NCI-H146 (cell line): ENCODE data around the gene PRPF18.
"Not testable (repeated sequence)": the region's sequence is repeated elsewhere in the genome, so short reads cannot be mapped to it uniquely, and the experiment has no call there.

ENCODE experiments used
- DNase-seq: peaks from one replicate; lab custom pipeline; 2025; lab: John Stamatoyannopoulos, UW

Gene PRPF18, protein sequence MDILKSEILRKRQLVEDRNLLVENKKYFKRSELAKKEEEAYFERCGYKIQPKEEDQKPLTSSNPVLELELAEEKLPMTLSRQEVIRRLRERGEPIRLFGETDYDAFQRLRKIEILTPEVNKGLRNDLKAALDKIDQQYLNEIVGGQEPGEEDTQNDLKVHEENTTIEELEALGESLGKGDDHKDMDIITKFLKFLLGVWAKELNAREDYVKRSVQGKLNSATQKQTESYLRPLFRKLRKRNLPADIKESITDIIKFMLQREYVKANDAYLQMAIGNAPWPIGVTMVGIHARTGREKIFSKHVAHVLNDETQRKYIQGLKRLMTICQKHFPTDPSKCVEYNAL

DNA sequence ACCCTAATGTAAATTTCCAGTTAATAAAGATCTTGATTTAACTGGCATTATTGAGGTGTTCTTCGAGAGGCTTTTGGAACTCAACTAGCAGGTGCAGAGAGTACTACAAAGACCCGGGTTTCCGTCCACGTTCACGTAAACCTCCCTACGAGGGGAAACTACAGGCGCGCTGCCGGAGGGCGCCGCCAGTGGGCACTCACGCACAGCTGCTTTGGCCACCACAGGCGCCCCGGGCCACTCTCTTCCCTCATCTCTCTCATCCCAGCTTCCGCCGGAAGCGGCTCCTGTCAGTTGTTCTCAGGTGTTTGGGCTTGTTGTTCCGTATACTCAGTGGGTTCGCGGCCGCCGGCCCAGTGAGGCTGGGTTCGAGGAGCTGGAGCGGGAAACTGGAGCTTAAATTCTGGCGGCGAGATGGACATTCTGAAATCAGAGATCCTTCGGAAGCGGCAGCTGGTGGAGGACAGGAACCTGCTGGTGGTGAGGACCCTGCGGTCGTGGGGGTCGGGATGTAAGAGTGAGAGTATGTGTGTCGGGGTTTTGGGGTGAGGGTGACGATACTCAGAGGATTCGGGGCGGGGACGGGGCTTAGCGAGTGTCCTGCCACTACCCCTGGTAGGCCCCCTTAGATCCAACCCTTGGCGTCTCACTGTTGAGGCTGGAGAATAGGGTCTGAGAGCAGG lies at the start of gene PRPF18:
Gene PRPF18 (plus strand): TSS at position 290 of the 680 bp plus-strand sequence. CDS start 122 bp downstream, at position 412.
- peak; percentile 97 for DNase-seq

DNA sequence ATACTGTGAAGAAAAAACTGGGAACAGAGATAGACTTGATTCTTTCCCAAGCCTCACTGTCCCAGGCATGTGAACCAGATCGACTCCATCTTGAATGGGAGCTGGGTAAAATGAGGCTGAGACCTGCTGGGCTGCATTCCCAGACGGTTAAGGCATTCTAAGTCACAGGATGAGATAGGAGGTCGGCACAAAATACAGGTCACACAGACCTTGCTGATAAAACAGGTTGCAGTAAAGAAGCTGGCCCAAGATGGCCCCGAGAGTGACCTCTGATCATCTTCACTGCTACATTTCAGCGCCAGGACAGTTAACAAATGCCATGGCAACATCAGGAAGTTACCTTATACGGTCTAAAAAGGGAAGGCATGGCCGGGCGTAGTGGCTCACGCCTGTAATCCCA lies 48.8 kb upstream of the PRPF18 start:
- DNase-seq = not testable (repeated sequence)

DNA sequence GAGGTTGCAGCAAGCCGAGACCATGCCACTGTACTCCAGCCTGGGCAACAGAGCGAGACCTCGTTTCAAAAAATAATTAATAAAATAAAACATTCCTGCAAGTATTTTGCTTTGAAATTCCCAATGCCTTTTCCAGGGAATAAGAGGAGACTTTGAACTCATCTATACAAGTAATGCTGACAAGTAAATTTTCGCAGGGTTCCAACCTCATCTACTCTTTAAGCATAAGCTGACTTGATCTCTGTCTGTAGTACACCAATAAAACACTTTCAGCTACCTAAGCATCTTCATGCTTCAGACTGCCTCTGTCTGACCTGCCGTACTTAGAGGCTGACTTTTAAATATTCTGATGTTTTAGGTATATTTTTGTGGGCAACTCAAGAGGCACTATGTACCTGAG lies 44.2 kb upstream of the PRPF18 start:
- no peak for DNase-seq

DNA sequence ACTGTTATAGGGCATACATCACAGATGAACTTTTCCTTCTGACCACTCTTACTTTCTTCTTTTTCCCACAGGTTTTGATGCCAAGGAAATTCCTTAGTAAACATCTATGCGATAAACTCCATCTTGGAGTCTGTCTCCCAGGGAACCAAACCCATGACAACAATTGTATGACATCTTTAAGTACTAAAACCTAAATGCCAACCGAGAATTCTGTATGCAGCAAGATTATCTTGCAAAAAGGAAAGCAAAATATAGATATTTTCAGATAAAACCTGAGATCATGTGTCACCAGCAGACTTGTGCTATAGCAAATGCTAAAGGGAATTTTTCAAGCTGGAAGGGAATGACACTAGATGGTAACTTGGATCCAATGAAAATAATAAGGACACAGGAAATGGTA lies 36.0 kb upstream of the PRPF18 start:
- no peak for DNase-seq

DNA sequence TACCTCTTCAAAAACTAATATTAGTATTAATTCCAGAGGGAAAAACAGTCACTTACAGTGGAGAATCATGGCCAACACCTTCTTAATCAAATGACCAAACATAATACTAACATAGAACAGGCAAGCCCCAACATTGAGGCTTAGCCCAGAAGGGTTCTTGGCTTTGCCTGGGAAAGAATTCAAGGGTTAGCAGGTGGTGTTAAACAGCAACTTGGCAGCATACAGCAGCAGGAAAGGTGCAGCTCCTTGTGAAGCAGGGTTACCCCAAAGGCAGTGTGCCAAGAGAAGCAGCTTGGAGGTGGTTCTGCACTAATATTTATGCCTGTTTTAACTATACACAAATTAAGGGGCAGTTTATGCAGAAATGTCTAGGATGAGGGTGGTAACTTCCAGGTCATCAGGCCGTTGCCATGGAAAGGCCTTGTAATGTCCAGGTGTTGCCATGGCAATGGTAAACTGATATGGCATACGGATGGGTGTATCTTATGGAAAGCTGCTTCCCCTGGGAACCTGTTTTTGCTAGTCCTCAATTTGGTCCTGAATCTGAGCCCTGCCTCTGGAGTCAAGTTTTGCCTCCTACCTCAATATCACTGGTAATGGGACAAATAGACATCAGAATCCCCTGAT lies 30.8 kb upstream of the PRPF18 start:
- DNase-seq = peak; percentile 62

DNA sequence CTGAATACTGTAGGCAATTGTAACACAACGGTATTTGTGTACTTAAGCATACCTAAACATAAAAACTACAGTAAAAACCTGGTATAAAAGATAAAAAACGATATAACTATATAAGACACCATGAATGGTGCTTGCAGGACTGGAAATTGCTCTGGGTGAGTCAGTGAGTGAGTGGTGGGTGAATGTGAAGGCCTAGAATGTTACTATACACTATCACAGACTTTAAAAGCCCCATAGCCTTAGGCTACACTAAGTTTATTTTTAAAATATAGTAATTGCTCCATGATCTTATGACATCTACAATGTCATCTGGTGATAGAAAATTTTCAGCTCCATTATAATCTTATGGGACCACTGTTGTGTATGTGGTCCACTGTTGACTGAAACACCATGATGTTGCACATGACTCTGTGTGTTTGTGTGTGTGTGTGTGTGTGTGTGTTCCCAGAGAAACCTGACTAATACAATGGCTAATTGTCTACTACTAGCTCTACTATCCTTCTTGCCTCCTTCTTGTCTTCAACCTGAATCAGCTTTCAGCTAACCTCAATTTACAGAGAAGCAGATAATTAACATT lies 27.6 kb upstream of the PRPF18 start:
- no peak for DNase-seq

DNA sequence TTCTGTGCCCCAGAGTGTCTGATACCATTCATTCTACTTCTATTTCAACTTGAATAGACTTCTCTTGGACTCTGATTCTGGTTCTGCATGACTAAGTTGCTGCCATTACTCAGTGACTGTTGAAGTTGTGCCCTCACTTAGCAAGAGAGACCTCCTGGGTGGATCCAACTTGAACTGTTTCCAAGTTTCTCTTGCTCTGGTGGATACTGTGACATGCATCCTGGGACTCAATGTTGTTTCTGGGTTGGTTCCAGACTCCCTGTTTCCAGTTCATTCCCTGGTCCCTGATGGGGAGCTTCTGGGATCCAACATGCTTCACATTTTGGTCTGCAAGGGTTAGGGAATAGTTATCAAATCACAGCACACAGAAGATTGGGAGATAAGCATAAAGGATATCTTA lies 26.2 kb upstream of the PRPF18 start:
- no peak for DNase-seq

DNA sequence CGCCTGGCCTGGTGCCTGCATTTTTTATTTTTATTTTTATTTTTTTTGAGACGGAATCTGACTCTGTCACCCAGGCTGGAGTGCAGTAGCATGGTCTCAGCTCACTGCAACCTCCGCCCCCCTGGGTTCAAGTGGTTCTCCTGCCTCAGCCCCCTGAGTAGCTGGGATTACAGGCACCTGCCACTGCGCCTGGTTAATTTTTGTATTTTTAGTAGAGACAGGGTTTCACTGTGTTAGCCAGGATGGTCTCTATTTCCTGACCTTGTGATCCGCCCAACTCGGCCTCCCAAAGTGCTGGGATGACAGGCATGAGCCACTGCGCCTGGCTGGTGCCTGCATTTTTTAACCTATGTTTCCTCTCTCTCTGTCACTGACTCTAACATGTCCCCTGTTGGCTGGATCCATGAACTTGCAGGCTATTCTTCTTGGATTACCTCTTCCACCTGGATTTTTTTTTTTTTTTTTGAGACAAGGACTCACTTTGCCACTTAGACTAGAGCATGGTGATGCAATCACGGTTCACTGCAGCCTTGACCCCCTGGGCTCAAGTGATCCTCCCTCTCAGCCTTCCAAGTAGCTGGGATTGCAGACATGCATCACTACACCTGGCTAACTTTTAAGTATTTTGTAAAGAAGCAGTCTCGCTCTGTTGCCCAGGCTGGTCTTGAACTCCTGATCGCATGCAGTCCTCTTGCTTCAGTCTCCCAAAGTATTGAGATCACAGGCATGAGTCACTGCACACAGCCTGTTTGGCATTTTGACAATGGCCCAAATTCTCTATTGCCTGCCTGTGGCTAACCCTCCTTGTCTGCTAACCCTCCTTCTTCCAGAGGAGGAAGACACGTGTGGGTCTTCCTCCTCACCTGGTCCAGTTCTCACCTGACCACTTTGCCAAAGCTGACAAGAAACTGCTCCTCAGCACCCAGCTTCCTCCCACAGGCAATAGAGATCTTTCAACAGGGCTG lies 23.0 kb upstream of the PRPF18 start:
- DNase-seq = no peak

DNA sequence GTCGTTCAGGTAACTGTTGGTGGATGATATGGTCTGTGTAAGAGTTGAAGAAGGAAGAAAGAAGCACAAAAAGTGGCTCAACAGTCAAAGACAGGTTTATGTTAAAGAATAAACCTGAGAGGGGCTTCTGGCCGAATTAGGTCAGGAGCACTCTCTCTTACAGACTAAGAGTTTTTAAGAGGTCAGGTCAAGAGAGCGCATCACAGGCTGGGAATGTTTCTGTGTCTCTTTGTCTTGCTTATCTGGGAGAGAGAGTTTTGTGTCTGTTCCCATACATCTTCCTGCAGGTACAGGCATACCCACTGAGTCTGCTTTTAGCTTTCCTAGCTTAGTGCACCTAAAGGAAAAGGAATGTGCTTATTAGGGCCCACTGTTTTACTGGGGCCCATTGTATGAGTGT lies 22.2 kb upstream of the PRPF18 start:
- no peak for DNase-seq

DNA sequence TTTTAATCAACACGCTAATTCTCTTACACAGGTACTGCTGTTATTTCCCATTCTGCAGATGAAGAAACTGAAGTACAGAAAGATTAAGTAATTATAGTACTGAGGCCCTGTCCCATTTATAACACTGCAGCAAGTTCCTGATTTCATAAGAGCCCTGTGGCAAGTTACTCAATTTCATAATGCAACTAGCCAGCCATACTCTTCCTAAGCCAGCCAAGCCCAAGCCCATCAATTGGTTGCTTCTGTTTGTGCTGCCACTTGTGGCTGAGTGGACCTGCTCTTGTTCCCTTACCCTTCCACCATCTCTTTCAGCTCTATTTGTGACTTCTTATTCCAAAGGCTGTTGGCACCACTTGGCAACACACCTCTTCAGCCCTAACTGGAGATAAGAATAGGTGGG lies 19.7 kb upstream of the PRPF18 start:
- DNase-seq = no peak

DNA sequence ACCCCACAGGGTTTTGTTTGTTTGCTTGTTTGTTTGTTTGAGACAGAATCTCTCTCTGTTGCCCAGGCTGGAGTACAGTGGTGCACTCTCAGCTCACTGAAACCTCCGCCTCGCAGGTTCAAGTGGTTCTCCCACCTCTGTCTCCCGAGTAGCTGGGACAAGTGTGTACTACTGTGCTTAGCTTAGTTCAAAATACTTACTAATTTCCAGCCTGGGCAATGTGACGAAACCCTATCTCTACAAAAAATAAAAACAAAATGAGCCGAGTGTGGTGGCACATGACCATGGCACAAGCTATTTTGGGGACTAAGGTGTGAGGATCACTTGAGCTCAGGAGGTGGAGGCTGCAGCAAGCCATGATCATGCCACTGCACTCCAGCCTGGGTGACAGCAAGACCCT lies 15.2 kb upstream of the PRPF18 start:
- DNase-seq = no peak

DNA sequence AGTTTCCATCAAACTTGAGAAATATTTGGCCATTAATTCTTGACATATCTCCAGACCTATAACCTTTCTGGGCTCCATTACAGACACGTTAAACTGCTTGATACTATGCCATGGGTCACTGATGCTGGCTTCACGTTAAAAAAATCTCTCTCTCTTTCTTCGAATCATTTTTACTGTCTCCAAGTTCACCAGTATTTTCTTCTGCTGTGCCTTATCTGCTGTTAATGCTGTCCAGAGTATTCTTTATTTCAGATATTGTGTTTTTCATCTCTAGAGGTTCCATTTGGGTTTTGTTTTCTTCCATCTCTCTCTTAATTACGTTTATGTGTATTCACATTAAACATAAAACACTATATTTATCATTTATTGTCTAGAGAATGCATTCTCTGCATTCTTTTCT lies 12.8 kb upstream of the PRPF18 start:
- DNase-seq = no peak

DNA sequence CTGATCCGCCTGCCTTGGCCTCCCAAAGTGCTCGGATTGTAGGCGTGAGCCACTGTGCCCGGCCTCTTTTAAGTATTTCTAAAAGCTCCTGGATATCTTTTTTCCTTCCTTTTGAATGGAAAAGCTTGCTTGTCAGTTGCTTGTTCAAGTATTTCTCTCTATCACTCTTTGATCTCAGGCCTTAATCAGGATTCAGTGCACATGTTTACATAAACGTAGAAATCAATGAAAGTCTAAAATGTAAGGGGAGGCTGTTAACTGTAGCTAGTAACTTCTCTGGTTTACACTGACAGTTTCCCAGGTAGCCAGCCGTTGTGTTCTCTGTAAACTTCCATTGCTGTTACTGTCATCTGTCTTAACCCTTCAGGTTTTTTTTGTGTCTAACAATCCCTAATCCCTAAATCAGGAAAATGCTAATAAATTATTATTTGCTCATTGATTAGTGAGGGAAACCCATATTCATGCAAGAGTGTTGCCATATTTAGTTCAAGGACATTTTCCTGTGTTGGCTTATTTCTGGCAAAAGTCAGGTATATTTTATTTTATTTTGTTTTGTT lies 1.5 kb upstream of the PRPF18 start:
- no peak for DNase-seq

DNA sequence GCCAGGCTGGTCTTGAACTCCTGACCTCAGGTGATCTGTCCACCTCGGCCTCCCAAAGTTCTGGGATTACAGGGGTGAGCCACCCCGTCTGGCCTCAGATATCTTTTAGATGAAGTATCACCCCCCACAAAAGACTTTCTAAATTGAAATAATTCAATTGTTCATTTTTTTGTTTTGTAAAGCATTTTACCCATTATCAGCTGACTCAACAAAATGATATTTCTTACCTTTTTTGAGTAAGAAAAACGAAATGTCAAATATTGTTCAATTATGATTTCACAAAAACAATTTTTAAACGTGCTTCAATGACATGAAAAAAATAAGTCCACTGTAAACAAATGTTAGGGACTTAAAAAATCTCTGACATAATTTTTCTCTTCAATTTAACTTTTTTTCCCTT lies 822 bp upstream of the PRPF18 start:
- DNase-seq = no peak

DNA sequence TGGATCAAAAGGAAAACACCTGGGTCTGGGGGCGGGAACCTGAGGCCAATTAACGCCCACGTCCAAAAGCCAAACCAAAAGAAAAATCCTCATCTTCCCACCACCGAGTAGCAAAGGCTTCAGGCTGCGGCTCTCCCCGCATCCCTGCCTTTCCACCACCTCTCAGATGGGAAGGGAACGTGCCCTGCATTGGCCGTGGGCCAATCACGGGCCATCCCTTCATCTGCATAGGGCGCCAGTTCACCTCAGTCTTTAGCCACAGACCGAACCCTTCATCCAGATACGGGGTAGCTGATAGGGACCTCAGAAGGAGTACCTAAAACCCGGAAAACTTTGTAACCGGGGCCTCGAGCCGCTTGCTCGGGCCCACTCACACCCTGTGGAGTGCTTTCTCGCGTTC lies 626 bp downstream of the PRPF18 start:
- peak; percentile 41 for DNase-seq

DNA sequence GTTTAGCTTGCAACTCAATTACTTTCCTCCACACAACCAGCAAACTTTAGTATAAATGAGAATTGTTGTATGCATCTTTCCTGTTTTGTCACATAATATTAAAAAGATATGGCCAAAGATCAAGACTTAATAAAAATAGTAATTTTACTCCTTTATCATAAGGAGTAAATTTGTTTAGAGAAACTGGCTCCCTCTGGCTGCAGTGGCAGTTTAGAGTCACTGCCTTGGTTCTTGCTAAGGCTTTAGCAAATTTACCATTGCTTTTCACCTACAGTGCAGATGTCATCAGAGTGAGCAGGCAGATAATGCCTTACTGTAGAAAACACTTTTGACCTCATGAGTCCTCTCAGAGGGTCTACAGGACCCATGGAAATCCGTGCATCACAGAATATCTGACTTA lies 2.6 kb downstream of the PRPF18 start:
- no peak for DNase-seq

DNA sequence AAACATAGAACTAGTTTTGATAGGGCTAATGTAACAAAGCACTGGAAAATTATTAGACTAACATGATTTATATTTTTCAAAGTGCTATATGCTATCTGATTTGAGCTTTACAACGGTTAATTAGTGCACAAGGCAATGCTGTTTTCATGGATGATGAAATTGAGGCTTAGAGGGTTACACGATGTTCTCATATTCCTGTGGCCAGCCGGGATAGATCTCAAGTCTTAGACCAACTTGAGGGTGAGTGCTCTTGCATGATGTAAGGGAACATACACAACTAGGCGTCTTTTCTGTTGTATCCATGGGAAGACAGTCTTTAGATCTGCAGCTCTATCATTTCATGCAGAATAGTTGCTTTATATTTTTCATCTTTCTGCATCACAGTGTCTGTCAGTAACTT lies 4.1 kb downstream of the PRPF18 start:
- DNase-seq = no peak

DNA sequence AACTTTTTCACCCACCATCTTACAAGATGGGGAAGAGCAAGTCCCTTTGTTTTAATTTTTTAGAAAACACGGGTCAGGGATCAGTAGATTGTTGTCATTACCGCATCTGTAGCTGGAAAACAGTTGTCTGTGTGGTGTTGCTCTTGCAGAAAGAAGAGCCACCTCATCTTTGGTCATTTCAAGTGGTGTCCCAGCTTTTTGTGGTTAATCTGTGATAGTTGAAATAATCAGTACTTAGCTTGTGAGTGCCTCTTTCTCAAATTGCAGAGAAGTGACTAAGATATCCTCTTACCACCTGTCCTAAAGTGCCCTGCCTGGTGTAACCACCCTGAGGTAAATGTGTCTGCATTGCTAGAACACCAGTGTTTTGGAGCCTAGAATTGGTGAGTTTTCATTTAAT lies 5.5 kb downstream of the PRPF18 start:
- no peak for DNase-seq

DNA sequence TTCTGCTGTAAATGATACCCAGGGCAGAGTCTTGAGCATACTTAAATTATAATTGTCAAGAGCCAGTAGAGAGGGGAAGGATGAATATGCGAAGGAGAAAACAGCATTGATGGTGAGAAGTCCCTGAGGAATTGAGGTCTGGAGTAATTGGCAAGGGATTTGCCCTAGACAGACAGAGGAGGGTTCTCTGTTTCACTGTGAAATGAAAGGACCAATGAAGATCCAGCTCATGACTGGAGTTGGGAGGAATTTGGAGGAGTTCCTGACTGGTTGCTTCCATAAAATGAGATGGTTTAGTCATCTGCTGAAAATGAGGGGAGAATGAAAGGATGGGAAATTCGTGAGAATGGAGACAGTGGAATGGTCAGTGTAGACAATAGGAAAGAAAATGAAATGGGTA lies 6.8 kb downstream of the PRPF18 start:
- no peak for DNase-seq

DNA sequence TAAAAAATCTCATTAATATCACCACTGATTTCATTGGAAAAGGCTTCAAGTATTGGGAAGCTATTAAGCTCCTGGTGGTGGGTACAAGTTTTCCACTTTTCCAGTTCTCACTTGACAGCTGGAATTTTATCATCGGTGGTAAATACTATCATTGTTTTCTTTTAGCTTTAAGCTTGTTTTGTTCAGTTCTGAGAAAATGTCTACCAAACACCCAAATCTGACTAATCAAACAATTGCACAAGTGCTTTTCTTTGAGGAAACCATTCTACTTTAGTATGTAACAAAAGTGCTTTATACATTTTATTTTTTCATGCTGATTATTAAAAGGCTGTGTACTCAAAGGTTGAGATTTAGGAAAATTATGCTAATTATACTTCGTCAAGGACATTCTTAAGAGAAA lies 7.9 kb downstream of the PRPF18 start:
- no peak for DNase-seq

DNA sequence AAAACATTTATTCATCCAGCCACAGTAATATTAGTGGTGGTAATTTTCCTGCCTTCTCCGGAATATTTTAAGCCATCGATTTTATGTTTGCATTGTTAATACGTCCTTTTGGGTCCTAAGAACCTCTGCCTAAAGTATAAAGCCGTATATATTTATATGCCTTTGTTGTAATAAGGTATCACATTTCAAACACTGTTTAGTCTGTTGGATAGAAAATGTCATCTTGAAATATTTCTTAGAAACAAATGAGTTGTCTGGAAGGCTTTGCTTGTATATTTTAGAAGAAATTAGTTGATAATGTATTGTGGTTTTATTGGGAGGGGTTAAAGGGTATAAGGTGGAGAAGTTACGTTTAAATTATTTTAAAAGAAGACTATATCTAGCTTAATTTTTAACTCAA lies 11.1 kb downstream of the PRPF18 start:
- DNase-seq = no peak
